GM23248 (cell line): ENCODE results near the gene OR6N2. TPM values are rescaled to one million over a fixed set of nuclear protein-coding genes. Genes with fewer than 3 reads are reported as not detected.

ENCODE experiments used
- DNase-seq: peaks from one replicate; pipeline ENCODE4 v3.0.0-alpha.2; 2015
- H2AFZ ChIP-seq: fragments of 200-600 bp; sonication (generic); 2 replicates; pipeline ENCODE4 v1.6.1; 2016; ENCODE audit warnings: antibody characterized with exemption
- H3F3A ChIP-seq: fragments of 200-600 bp; sonication (generic); 2 replicates; pipeline ENCODE4 v1.6.1; 2016; ENCODE audit warnings: mild to moderate bottlenecking, antibody characterized with exemption, mixed run types; ENCODE audit not compliant: insufficient read depth
- H3K27ac ChIP-seq: fragments of 200-600 bp; sonication (generic); 2 replicates; pipeline ENCODE4 v1.5.1; 2016; ENCODE audit warnings: mild to moderate bottlenecking
- H3K27me3 ChIP-seq: fragments of 200-600 bp; sonication (generic); replicated peaks from 2 replicates; pipeline ENCODE4 v1.6.1; 2016; ENCODE audit warnings: mild to moderate bottlenecking; ENCODE audit not compliant: insufficient read depth
- H3K36me3 ChIP-seq: fragments of 200-600 bp; sonication (generic); 2 replicates; pipeline ENCODE4 v1.6.1; 2016; ENCODE audit warnings: low read depth, mild to moderate bottlenecking
- H3K4me1 ChIP-seq: fragments of 200-600 bp; sonication (generic); 2 replicates; pipeline ENCODE4 v1.6.1; 2016; ENCODE audit warnings: mild to moderate bottlenecking; ENCODE audit not compliant: insufficient read depth
- H3K4me2 ChIP-seq: fragments of 200-600 bp; sonication (generic); one replicate; pipeline ENCODE4 v1.6.1; 2016; ENCODE audit warnings: mild to moderate bottlenecking; ENCODE audit not compliant: unreplicated experiment
- H3K4me3 ChIP-seq: fragments of 200-600 bp; sonication (generic); 2 replicates; pipeline ENCODE4 v1.5.1; 2016; ENCODE audit warnings: mild to moderate bottlenecking
- H3K79me2 ChIP-seq: fragments of 200-600 bp; sonication (generic); 2 replicates; pipeline ENCODE4 v1.6.1; 2016; ENCODE audit warnings: mild to moderate bottlenecking; ENCODE audit not compliant: insufficient read depth
- H3K9ac ChIP-seq: fragments of 200-600 bp; sonication (generic); 2 replicates; pipeline ENCODE4 v1.6.1; 2016; ENCODE audit warnings: mild to moderate bottlenecking
- H3K9me2 ChIP-seq: fragments of 200-600 bp; sonication (generic); 2 replicates; pipeline ENCODE4 v1.6.1; 2016; ENCODE audit warnings: mixed run types, mild to moderate bottlenecking, moderate library complexity; ENCODE audit not compliant: insufficient read depth
- H3K9me3 ChIP-seq: fragments of 200-600 bp; sonication (generic); one replicate; pipeline ENCODE4 v1.6.1; 2017; ENCODE audit warnings: low read depth
- H4K20me1 ChIP-seq: fragments of 200-600 bp; sonication (generic); 2 replicates; pipeline ENCODE4 v1.6.0; 2016; ENCODE audit not compliant: insufficient read depth
- EZH2 ChIP-seq: fragments of 200-600 bp; sonication (generic); IDR thresholded peaks from 2 replicates; pipeline ENCODE4 v1.6.1; 2018; ENCODE audit warnings: antibody characterized with exemption, mild to moderate bottlenecking; ENCODE audit not compliant: insufficient read depth, poor library complexity, severe bottlenecking
- EZH2phosphoT487 ChIP-seq: fragments of 200-600 bp; sonication (generic); IDR thresholded peaks from 2 replicates; pipeline ENCODE4 v1.6.1; 2018; ENCODE audit warnings: antibody characterized with exemption, moderate library complexity, mild to moderate bottlenecking, low read depth; ENCODE audit not compliant: insufficient read depth
- WGBS, 2 experiments: methylation state at CpG; one replicate each; pipeline ENCODE4 v1.1.6; 2015 to 2017; ENCODE audit warnings: low lambda C conversion rate in 2 of 2, low coverage in 1 of 2; ENCODE audit errors: missing lambda C conversion rate in 2 of 2; 5-methylcytosine and 5-hydroxymethylcytosine counted together
- in situ Hi-C: fragments of 300-500 bp; cut with MboI; formaldehyde crosslinking; loops from 2 replicates; pipeline ENCODE4 v1.15.0; 2020
- polyA plus RNA-seq: library from polyadenylated mRNA; unstranded; fragments of >200 nt; fragmentation: Nextera tagmentation; extraction: Ambion mirVana; gene quantifications from 2 replicates; pipeline ENCODE4 v1.2.1, GENCODE V29; 2016
- total RNA-seq: library from RNA; depleted of rRNA; stranded (reverse); fragments of >200 nt; shearing (Covaris generic); gene quantifications from 2 replicates; pipeline ENCODE4 v1.2.3, GENCODE V29; 2014

Gene OR6N2
- total and polyA plus RNA-seq, 2 experiments from 2014 or later, result not detected

- Histone ChIP-seq H4K20me1 (no peaks in the 10 kb centered on the region), H3K27ac (no peak overlapping the region), H3K9me2 (no peaks in the 10 kb centered on the region), H3K79me2 (no peaks in the 10 kb centered on the region), H3K4me1 (no peaks in the 10 kb centered on the region), H3F3A (no peaks in the 10 kb centered on the region), H3K9me3 (no peaks in the 10 kb centered on the region), H2AFZ (no peak overlapping the region), H3K36me3 (no peaks in the 10 kb centered on the region), H3K9ac (no peak overlapping the region), H3K4me2 (no peak overlapping the region), H3K4me3 (no peak overlapping the region), H3K27me3 (no peaks in the 10 kb centered on the region; the same call in 1 of the 2 replicates)
- TF ChIP-seq EZH2 (no peak), EZH2phosphoT487 (no peak)
- DNase-seq, result no peak
- in situ Hi-C loops, result no loop called here
Measured at GRCh38 chr1:158735848-158736247, 45.2 kb downstream of the OR6N2 start.

DNA sequence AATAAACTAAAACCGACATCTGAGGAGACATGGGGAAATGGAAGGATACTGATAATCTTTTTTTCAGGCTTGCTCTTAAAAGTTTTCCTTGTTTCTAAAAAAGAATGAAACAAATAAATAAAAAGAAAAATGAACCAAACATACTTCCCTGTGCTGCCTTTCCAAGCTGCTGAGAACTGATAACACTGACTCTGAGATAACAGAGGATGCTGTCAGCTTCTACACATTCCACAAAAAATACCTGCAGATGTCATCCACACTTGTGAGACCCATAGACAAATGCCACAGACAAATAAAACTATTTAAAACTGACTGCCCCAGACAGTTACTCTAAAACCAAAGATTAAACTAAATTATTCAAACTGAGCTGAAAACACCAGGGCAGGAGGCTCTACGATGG is 48.5 kb downstream of the OR6N2 start:
- 7% methylated on average over 2 of the region's 2 CpGs for WGBS, 2 experiments
- no peak overlapping the region for H3K27ac ChIP-seq
- H3K79me2 ChIP-seq, result no peaks in the 10 kb centered on the region
- H3K4me2 ChIP-seq, result no peak overlapping the region
- no peaks in the 10 kb centered on the region for H3F3A ChIP-seq
- H4K20me1 ChIP-seq, result no peaks in the 10 kb centered on the region
- no peaks in the 10 kb centered on the region for H3K36me3 ChIP-seq
- H3K27me3 ChIP-seq, result no peaks in the 10 kb centered on the region
- no peaks in the 10 kb centered on the region for H3K4me1 ChIP-seq
- no peak overlapping the region for H3K4me3 ChIP-seq
- H2AFZ ChIP-seq, result no peak overlapping the region
- H3K9ac ChIP-seq, result no peak overlapping the region
- no peak for TF ChIP-seq EZH2
- no peak for TF ChIP-seq EZH2phosphoT487
- H3K9me2 ChIP-seq, result no peaks in the 10 kb centered on the region
- no peaks in the 10 kb centered on the region for H3K9me3 ChIP-seq
- no peak for DNase-seq
- in situ Hi-C loops, result no loop called here

- Histone ChIP-seq H3K9me3 (no peaks in the 10 kb centered on the region), H3F3A (no peaks in the 10 kb centered on the region), H3K9me2 (no peaks in the 10 kb centered on the region), H3K79me2 (no peaks in the 10 kb centered on the region), H4K20me1 (no peaks in the 10 kb centered on the region), H3K27ac (no peak overlapping the region), H3K27me3 (no peaks in the 10 kb centered on the region), H3K36me3 (no peaks in the 10 kb centered on the region), H3K4me2 (no peak overlapping the region), H3K4me1 (no peaks in the 10 kb centered on the region), H3K9ac (no peak overlapping the region), H3K4me3 (no peak overlapping the region), H2AFZ (no peak overlapping the region)
- WGBS, 2 experiments, result 6 to 13% methylated on average over 4 of the region's 4 CpGs
- in situ Hi-C loops, result no loop called here
- no peak for TF ChIP-seq EZH2
- TF ChIP-seq EZH2phosphoT487, result no peak
- DNase-seq, result no peak
Measured at GRCh38 chr1:158731707-158732106, 49.3 kb downstream of the OR6N2 start.

DNA sequence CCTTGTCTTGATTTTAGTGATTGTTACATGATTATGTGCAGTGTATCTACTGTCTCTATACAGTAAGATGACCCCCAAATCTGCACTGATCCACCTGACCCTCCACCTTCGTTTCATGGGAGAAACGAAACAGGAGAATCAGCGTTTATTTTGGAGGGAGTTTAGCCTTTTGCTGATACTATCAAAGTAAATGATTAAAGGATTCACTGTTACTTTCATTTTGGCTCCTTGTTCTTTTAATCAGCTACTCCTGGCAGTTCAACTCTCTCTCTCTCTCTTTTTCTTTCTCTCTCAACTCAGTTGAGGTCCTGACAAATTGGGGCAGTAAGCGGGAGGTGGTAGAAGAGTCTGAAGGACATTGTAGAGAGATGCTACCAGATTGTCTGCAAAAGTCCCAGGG is 50.6 kb downstream of the OR6N2 start:
- Histone ChIP-seq H3F3A (no peaks in the 10 kb centered on the region), H3K4me3 (no peak overlapping the region), H3K27ac (no peak overlapping the region), H3K36me3 (no peaks in the 10 kb centered on the region), H3K79me2 (no peaks in the 10 kb centered on the region), H3K9me3 (no peaks in the 10 kb centered on the region), H2AFZ (no peak overlapping the region), H3K4me1 (no peaks in the 10 kb centered on the region), H3K9me2 (no peaks in the 10 kb centered on the region), H3K9ac (no peak overlapping the region), H3K4me2 (no peak overlapping the region), H4K20me1 (no peaks in the 10 kb centered on the region), H3K27me3 (no peaks in the 10 kb centered on the region)
- WGBS, 2 experiments, result 36 to 42% methylated on average over 4 of the region's 4 CpGs
- TF ChIP-seq EZH2phosphoT487, result no peak
- TF ChIP-seq EZH2, result no peak
- no peak for DNase-seq
- in situ Hi-C loops, result no loop called here
